Hepatocyte (in vitro differentiated cells): ENCODE measurements around the gene SYPL2.

Experiments used
- EZH2 ChIP-seq: fragments of 200-600 bp; sonication (generic); IDR thresholded peaks from 2 replicates; pipeline ENCODE4 v1.6.1; 2016; ENCODE audit warnings: antibody characterized with exemption, mild to moderate bottlenecking, borderline replicate concordance
- TF ChIP-seq, protein P1 (sequence below): fragments of 200-600 bp; sonication (generic); IDR thresholded peaks from 2 replicates; pipeline ENCODE4 v1.5.1; 2016; ENCODE audit warnings: antibody characterized with exemption, mild to moderate bottlenecking; ENCODE audit not compliant: poor library complexity

DNA sequence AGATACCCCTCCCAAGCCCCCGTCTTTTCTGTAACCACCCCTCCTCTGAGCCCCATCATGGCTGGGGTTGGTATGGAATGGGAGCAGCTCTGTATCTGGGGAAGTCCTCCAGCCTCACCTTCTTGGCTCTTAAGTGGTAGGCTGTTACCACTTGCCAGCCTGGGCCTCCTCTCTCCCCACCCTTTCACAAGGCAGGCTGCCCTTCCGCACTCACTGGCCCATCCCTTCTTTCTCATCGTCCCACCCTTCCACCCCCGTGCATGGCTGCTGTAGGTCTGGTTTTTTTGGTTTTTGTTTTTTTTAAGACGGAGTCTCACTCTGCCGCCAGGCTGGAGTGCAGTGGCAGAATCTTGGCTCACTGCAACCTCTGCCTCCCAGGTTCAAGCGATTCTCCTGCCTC lies 32.7 kb downstream of the SYPL2 start:
- TF ChIP-seq, protein P1, sequence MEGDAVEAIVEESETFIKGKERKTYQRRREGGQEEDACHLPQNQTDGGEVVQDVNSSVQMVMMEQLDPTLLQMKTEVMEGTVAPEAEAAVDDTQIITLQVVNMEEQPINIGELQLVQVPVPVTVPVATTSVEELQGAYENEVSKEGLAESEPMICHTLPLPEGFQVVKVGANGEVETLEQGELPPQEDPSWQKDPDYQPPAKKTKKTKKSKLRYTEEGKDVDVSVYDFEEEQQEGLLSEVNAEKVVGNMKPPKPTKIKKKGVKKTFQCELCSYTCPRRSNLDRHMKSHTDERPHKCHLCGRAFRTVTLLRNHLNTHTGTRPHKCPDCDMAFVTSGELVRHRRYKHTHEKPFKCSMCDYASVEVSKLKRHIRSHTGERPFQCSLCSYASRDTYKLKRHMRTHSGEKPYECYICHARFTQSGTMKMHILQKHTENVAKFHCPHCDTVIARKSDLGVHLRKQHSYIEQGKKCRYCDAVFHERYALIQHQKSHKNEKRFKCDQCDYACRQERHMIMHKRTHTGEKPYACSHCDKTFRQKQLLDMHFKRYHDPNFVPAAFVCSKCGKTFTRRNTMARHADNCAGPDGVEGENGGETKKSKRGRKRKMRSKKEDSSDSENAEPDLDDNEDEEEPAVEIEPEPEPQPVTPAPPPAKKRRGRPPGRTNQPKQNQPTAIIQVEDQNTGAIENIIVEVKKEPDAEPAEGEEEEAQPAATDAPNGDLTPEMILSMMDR, result no peak
- TF ChIP-seq EZH2, result no peak
